ENCODE measurements around the gene SPOUT1. TPM values are rescaled to one million over a fixed set of nuclear protein-coding genes. Genes with fewer than 3 reads are reported as not detected.

SPOUT1 gene
- total and polyA plus RNA-seq, 12 donors = 9.9 to 22.4 (median 17.2) TPM

DNA sequence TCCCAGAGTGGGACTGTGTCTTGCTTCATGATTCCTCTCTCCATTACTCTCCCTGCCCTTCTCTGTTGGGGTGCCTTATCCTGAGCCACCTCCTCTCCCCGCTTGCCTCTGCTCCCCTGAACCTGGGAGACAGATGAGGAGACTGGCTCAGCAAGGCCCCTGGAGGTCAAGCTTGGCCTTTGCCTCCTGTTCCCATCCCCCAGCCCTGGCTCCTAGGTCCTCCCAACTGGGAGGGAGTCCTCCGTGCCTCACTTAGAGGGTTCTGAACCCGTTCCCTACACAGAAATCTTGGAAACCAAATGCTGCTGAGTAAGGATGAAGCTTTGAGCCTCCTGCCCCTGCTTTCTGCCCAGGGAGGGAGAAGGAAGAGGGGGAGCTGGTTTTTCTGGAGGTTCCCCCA, 21.1 kb downstream of the SPOUT1 start:
- no peak overlapping the region for H3K4me3 ChIP-seq
- ATAC-seq (peak in 1 of 8 donors; percentile 23), DNase-seq (no peak)
- WGBS, 2 donors = 90 to 92% methylated on average over 3 of the region's 3 CpGs
- H3K36me3 ChIP-seq = peaks cover 0 to 59% (median 28%) of the 10 kb centered on the region in 9 donors
- no peaks in the 10 kb centered on the region for H3K9me3 ChIP-seq
- TF ChIP-seq, protein P1, sequence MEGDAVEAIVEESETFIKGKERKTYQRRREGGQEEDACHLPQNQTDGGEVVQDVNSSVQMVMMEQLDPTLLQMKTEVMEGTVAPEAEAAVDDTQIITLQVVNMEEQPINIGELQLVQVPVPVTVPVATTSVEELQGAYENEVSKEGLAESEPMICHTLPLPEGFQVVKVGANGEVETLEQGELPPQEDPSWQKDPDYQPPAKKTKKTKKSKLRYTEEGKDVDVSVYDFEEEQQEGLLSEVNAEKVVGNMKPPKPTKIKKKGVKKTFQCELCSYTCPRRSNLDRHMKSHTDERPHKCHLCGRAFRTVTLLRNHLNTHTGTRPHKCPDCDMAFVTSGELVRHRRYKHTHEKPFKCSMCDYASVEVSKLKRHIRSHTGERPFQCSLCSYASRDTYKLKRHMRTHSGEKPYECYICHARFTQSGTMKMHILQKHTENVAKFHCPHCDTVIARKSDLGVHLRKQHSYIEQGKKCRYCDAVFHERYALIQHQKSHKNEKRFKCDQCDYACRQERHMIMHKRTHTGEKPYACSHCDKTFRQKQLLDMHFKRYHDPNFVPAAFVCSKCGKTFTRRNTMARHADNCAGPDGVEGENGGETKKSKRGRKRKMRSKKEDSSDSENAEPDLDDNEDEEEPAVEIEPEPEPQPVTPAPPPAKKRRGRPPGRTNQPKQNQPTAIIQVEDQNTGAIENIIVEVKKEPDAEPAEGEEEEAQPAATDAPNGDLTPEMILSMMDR (IDR thresholded peaks at IDR 0.05) = no peak
- no peaks in the 10 kb centered on the region for H3K27me3 ChIP-seq
- no peaks in the 10 kb centered on the region for H3K4me1 ChIP-seq
- intact Hi-C loops (cut with DNase I) = no loop called here
- no peak overlapping the region for H3K27ac ChIP-seq

DNA sequence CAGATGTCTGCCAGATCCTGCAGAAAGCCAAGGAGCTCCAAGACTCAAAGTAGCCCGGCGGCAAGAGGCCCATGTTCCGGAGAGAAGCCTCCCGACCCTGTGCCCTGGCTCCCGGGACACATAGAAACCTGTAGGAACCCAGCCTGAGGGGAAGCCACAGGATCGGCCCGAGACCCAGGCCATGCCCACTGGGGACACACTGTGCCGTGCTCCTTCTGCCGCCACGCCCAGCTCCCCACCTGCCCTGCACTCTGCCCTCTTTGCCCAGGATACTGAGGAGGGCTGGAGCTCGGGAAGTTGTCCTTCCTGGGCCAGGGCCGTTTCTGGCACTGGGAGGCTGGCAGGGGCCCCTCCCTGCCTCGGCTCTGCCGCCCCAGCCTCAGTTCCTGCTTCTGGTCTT, 21.8 kb downstream of the SPOUT1 start:
- peak in 1 of 8 donors; percentile 39 for ATAC-seq
- Histone ChIP-seq H3K36me3 (peaks cover 0 to 67% (median 35%) of the 10 kb centered on the region in 9 donors), H3K27ac (no peak overlapping the region), H3K4me1 (no peaks in the 10 kb centered on the region), H3K4me3 (no peak overlapping the region), H3K9me3 (no peaks in the 10 kb centered on the region), H3K27me3 (no peaks in the 10 kb centered on the region)
- intact Hi-C loops (cut with DNase I) = no loop called here
- no peak for DNase-seq
- 80 to 92% methylated on average over 13 to 14 of the region's 14 CpGs for WGBS, 2 donors
- TF ChIP-seq, protein P1 (IDR thresholded peaks at IDR 0.05) = no peak

DNA sequence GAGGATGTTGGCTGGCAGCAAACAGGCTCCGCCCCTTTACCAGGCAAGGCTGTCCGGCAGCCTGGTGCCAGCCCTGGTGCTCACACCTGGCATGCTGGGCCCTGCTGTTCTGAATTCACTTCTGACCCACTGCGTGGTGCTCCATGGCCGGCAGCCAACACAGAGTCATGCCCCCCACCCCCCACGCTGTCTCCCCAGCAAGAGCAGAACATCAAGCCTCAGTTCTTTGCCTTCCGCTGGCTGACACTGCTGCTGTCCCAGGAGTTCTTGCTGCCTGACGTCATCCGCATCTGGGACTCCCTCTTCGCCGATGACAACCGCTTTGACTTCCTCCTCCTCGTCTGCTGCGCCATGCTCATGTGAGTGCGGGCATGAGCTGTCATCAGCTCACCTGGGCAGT, 23.9 kb downstream of the SPOUT1 start:
- no peaks in the 10 kb centered on the region for H3K27me3 ChIP-seq
- H3K27ac ChIP-seq = no peak overlapping the region
- no peaks in the 10 kb centered on the region for H3K9me3 ChIP-seq
- peaks cover 0 to 88% (median 43%) of the 10 kb centered on the region in 9 donors for H3K36me3 ChIP-seq
- H3K4me1 ChIP-seq = no peaks in the 10 kb centered on the region
- TF ChIP-seq, protein P1 (IDR thresholded peaks at IDR 0.05) = no peak
- intact Hi-C loops (cut with DNase I) = no loop called here
- ATAC-seq (no peak), DNase-seq (no peak)
- H3K4me3 ChIP-seq = no peak overlapping the region
- WGBS, 2 donors = 85 to 87% methylated on average over 14 of the region's 14 CpGs

DNA sequence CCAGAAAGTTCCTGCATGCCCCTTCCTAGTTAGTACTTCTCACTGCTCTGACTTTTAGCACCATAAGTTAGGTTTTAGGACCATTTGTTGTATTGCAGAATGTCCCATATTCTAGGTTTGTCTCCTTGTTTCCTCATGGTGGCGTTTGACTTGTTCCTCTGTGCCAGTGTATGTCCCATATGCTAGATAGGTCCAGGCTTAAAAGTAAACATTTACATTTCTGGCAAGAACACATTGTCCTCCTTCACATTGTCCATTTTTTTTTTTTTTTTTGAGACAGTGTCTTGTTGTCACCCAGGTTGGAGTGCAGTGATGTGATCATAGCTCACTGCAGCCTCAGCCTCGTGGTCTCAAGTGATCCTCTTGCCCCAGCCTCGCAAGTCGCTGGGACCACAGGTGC, 27.1 kb downstream of the SPOUT1 start:
- WGBS, 2 donors = 92 to 96% methylated on average over 4 of the region's 4 CpGs
- TF ChIP-seq, protein P1 (IDR thresholded peaks at IDR 0.05) = no peak
- no peak overlapping the region for H3K27ac ChIP-seq
- H3K9me3 ChIP-seq = no peaks in the 10 kb centered on the region
- H3K4me3 ChIP-seq = no peak overlapping the region
- H3K36me3 ChIP-seq = peaks cover 0 to 100% (median 59%) of the 10 kb centered on the region in 9 donors
- H3K27me3 ChIP-seq = no peaks in the 10 kb centered on the region
- intact Hi-C loops (cut with DNase I) = no loop called here
- H3K4me1 ChIP-seq = no peaks in the 10 kb centered on the region
- ATAC-seq (no peak), DNase-seq (no peak)

Data from heart right ventricle (tissue), 16 donors.